ENCODE measurements around the gene FAM131C.

The FAM131C gene

DNA sequence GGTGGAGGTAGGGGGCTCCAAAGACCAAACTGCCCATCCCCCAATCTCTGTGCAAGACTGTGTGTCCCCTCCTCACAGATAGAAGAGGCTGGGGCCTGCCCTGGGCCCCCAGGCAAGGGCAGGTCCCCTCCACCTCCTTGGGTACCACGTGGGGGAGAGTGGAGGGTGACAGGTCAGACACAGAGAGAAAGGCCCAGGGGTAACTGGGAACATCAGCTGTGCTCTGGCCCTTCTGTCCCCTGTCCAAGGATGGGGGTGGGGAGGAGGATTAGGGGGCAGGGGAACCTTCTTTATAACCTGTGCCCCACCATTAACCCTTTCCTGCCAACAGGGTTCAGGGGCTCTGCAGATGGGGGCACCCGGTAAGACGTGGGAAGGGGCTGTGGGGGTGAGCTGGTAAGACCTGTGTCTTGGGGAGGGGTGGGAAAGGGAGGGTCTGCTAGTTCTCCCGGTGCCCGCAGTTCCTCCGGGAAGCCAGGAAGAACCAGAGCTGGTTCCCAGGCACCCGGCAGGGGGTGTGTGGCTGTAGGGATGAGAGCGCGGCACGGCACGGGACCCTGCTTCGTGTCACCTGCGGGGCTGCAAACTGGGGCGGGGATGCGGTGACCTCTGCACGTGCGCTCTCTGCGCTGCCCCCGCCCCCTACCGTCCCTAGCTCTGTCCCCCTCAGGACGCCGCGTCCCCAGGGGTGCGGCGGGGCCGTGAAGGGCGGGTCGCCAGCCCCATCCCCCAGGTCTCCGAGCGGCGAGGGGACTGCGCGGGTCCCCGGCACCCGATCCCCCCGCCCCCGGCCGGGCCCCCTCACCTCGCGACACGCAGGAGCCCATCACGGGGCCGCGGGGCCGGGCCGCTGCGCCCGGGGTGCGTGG, 601 bp downstream of the FAM131C start:
- peak overlapping the region; percentile 12 for H3K4me3 ChIP-seq (ENCODE audit: low read depth, low read length)
- in situ Hi-C loops (cut with HindIII; ENCODE audit: low sequenced_read_pairs) = no loop called here
- DNase-seq (ENCODE audit: low read depth, low spot score) = no peak
- TF ChIP-seq, protein P1, sequence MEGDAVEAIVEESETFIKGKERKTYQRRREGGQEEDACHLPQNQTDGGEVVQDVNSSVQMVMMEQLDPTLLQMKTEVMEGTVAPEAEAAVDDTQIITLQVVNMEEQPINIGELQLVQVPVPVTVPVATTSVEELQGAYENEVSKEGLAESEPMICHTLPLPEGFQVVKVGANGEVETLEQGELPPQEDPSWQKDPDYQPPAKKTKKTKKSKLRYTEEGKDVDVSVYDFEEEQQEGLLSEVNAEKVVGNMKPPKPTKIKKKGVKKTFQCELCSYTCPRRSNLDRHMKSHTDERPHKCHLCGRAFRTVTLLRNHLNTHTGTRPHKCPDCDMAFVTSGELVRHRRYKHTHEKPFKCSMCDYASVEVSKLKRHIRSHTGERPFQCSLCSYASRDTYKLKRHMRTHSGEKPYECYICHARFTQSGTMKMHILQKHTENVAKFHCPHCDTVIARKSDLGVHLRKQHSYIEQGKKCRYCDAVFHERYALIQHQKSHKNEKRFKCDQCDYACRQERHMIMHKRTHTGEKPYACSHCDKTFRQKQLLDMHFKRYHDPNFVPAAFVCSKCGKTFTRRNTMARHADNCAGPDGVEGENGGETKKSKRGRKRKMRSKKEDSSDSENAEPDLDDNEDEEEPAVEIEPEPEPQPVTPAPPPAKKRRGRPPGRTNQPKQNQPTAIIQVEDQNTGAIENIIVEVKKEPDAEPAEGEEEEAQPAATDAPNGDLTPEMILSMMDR (IDR thresholded peaks at IDR 0.05; ENCODE audit: low read depth, low read length) = peak; percentile 12

DNA sequence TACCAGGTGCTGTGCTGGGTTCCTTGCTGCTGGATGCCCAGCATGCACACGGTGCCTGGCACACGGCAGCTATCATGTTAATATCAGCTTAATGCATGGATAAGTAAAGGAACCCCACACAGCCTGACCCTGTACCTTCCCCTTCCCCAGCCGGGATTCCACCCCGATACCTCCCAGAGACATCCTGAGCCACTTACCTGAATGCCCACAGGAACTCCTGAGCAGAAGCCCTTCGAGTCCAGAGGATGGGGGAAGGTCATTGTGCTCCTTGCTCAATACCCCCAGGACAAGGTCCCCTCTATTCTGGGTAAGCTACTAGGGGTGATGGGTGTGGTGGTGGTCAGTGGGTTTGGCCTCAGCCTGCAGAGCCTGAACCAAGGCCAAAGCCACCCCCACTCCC, 1.4 kb downstream of the FAM131C start:
- DNase-seq (ENCODE audit: low read depth, low spot score) = no peak
- no peak overlapping the region for H3K4me3 ChIP-seq (ENCODE audit: low read depth, low read length)
- TF ChIP-seq, protein P1 (IDR thresholded peaks at IDR 0.05; ENCODE audit: low read depth, low read length) = no peak
- in situ Hi-C loops (cut with HindIII; ENCODE audit: low sequenced_read_pairs) = no loop called here

DNA sequence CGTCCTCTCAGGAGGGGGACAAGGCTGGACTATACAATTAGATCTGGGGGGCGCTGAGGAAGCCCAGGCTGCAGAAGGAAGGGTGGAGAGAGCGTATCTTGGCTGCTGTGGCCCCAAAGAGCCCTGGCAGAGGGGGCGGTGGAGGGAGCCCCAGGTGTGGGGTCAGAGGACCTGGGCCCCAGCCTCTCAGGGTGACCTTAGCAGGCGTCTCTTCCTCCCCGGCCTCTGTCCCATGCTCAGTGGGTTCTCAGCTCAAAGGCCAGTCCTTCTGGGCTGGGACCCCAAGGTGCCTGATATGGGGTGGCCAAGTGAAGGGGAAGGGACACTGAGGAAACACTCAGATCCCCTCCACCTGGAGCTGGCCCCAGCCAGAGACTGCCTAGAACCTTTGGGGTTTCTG, 1.8 kb downstream of the FAM131C start:
- H3K4me3 ChIP-seq (ENCODE audit: low read depth, low read length) = no peak overlapping the region
- in situ Hi-C loops (cut with HindIII; ENCODE audit: low sequenced_read_pairs) = no loop called here
- DNase-seq (ENCODE audit: low read depth, low spot score) = no peak
- TF ChIP-seq, protein P1 (IDR thresholded peaks at IDR 0.05; ENCODE audit: low read depth, low read length) = no peak

DNA sequence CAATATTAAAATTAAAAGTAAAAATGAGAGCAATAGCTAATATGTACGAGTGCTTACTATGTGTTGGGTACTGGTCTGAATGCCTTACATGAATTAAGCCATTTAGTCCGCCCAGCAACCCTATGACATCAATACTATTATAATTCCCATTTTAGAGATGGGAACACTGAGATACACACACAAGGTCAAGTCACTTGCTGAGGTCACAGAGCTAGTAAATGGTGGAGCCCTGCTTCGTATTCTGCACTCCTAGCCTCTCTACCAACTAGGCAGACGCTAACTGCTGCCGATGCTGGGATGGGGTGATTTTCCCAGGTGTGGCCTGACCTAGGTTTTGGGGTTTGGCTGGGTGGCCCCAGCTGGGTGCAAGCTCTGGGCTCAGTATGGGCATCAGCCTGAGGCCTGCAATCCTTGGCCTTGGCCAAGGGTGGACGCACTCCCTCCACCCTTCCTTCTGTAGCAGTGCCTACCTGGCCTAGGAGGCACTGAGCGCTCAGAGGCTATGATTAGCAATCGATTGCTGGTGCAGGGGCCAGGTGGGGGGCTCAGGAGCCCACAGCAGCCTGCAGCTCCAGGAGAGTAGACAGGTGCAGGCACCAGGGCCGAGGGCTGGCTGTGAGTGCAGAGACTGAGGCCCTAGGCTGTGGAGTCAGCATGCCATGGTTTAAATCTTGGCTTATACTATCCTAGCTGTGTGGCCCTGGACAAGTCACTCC, 2.7 kb downstream of the FAM131C start:
- TF ChIP-seq, protein P1 (IDR thresholded peaks at IDR 0.05; ENCODE audit: low read depth, low read length) = no peak
- H3K4me3 ChIP-seq (ENCODE audit: low read depth, low read length) = no peak overlapping the region
- in situ Hi-C loops (cut with HindIII; ENCODE audit: low sequenced_read_pairs) = no loop called here
- DNase-seq (ENCODE audit: low read depth, low spot score) = no peak

DNA sequence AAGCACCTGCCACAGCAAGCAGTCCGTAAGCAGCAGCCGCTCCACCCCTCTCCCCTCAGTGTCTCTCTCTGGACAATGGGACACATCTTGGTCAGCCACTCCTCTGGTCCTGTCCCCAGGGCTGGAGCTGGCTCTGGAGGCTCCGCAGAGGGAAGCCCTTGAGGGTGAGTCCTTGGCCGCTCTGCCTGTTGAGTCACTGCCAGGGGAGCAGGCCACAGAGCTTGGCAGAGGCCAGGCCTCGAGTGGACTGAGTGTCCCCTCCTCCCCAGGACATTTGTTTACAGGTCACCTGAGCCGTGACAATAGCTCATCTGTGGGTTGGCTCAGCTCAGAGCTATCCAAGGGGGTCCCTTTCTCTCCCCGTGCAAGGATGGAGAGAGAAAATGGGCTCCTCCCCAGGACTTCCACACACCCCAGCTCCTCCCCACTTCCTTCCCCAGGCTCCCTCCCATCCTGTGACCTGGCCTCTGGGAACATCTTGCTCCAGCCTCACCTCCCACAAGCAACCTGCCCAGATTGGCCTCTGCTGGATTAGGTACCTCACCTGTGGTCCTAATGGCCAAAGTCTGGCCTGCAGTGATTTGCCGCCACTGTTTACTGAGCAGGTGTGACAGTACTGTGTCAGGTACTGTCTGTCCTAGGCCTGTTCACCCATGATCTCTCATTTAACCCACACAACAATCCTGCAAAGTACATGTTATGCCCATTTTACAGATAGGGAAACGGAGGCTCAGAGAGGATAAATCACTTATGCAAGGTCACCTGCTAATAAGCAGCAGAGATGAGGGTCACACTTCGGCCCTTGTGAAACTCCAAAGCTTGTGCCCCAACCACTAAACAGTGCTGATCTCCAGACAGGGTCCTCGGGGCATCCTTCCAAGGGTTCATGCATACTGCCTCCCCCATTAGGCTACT, 4.8 kb downstream of the FAM131C start:
- TF ChIP-seq, protein P1 (IDR thresholded peaks at IDR 0.05; ENCODE audit: low read depth, low read length) = no peak
- H3K4me3 ChIP-seq (ENCODE audit: low read depth, low read length) = no peak overlapping the region
- in situ Hi-C loops (cut with HindIII; ENCODE audit: low sequenced_read_pairs) = no loop called here
- peak; percentile 11 for DNase-seq (ENCODE audit: low read depth, low spot score)

DNA sequence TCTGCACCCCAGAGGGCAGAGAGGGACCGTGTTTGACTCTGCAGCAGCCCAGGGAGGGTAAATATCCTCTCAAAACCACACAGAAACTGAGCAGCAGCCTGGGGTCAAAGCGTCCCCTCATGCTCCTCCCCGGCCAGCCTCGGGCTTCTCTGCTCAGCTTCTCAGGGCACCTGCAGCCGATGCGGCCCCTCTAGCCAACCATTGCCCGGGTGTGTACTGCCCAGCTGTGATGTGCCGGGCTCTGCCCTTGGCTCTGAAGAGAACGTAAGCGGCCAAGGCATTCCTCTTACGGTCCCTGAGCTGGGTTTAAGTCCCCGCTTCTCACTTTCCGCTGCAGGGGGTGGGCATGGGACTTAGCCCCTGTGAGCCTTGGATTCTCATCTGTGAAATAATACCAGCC, 5.5 kb downstream of the FAM131C start:
- TF ChIP-seq, protein P1 (IDR thresholded peaks at IDR 0.05; ENCODE audit: low read depth, low read length) = no peak
- in situ Hi-C loops (cut with HindIII; ENCODE audit: low sequenced_read_pairs) = no loop called here
- no peak for DNase-seq (ENCODE audit: low read depth, low spot score)
- H3K4me3 ChIP-seq (ENCODE audit: low read depth, low read length) = no peak overlapping the region

Data from astrocyte of the spinal cord (primary cell).